IgD-negative memory B cell (primary cell): ENCODE results near the gene LRSAM1. TPM values are rescaled to one million over a fixed set of nuclear protein-coding genes. Genes with fewer than 3 reads are reported as not detected.

Source experiments
- H3K27ac Mint-ChIP-seq, 3 donors: one replicate each; pipeline ENCODE4 v1.8.0; 2020 to 2022; ENCODE audit warnings: mild to moderate bottlenecking in 3 of 3, mixed read lengths in 3 of 3, moderate library complexity in 1 of 3
- H3K27me3 Mint-ChIP-seq: one replicate; pipeline ENCODE4 v1.8.0; 2021; ENCODE audit warnings: mixed read lengths
- H3K36me3 Mint-ChIP-seq: one replicate; pipeline ENCODE4 v1.8.0; 2020; ENCODE audit warnings: mild to moderate bottlenecking, mixed read lengths
- H3K4me1 Mint-ChIP-seq, 3 donors: one replicate each; pipeline ENCODE4 v1.8.0; 2020 to 2022; ENCODE audit warnings: mixed read lengths in 3 of 3, mild to moderate bottlenecking in 1 of 3
- H3K4me3 Mint-ChIP-seq, 4 donors: one replicate each; pipeline ENCODE4 v1.8.0; 2020 to 2022; ENCODE audit warnings: mild to moderate bottlenecking in 4 of 4, mixed read lengths in 4 of 4, moderate library complexity in 3 of 4
- H3K9me3 Mint-ChIP-seq, 3 donors: one replicate each; pipeline ENCODE4 v1.8.0; 2020 to 2021; ENCODE audit warnings: mixed read lengths in 3 of 3, mild to moderate bottlenecking in 1 of 3
- polyA plus RNA-seq: library from polyadenylated mRNA; unstranded; fragments of 300-500 nt; fragmentation: Illumina TruSeq; gene quantifications from one replicate; pipeline ENCODE4 v1.2.3, GENCODE V29; 2021

The LRSAM1 gene
- polyA plus RNA-seq, 1 donor from 2014 or later = 15.7 TPM

DNA sequence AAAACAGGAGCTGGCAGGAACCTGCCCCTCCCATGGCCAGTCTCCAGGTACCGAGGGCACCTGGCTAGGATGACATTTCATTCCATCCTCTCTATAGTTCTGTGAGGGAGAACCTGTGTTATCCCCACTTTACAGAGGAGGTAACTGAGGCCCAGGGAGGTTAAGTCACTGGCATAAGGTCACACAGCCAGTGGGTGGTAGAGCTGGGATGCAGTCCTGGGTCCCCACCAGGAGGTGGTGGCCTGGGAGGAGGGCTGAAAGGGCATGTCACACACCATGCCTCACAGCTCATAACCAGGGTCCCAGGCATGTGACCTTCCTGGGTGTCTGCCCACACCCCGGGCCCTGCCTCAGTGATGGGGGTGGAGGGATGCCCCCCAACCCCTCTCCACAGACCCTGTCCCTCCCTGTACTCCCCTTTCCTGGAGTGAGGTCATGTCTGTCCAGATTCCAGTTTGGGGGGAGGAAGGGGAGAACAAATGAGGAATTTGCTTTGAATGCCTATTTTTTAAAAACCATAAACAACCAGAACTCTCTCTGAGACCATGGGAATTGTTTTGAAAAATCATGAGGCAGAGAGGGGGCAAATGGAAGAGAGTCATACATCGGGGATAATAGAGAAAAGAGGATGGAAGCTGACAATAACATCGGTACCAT, 83.1 kb downstream of the LRSAM1 start:
- no peak overlapping the region for H3K27ac Mint-ChIP-seq
- no peaks in the 10 kb centered on the region for H3K9me3 Mint-ChIP-seq
- no peaks in the 10 kb centered on the region for H3K4me1 Mint-ChIP-seq
- H3K27me3 Mint-ChIP-seq = no peaks in the 10 kb centered on the region
- H3K4me3 Mint-ChIP-seq = no peak overlapping the region
- H3K36me3 Mint-ChIP-seq = no peaks in the 10 kb centered on the region

DNA sequence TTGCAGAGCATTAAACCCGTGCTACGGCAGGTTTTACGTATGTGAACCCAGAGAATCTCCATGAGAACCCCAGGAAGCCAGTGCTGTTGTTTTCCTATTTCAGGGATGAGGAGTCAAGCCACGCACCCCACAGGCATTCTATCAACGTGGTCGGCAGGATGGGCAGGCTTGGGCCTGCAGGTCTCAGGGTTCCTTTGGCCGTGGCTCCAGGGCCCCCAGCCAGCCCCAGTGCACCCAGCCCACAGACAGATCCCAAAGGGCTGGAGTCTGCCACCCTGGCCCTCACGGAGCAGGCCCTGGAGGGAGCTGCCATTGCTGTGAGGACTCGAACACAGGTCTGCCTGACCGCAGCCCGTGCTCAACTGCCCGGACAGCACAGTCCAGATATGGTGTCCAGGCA, 83.6 kb downstream of the LRSAM1 start:
- no peak overlapping the region for H3K4me3 Mint-ChIP-seq
- H3K9me3 Mint-ChIP-seq = no peaks in the 10 kb centered on the region
- H3K27me3 Mint-ChIP-seq = no peaks in the 10 kb centered on the region
- H3K4me1 Mint-ChIP-seq = no peaks in the 10 kb centered on the region
- H3K27ac Mint-ChIP-seq = no peak overlapping the region
- H3K36me3 Mint-ChIP-seq = no peaks in the 10 kb centered on the region

DNA sequence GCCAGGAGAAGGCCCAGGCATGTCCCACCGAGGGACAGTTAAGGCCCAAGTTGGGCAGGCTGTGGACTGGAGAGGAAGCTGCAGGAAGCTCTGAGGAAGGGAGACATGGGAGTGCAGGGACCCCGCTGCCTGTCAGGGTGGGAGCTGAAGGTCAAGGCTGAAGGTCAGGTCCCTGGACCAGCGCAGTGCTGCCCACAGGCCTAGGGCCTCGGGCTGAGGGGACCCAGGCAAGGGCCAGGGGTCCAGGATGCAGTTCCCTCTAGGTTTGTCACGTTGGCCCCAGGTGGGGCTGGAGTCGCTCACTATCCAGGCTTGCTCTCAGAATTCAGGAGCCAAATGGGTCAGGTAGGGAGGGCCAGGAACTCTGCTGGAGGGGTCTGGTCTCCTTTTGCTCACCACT, 84.1 kb downstream of the LRSAM1 start:
- Mint-ChIP-seq H3K4me1 (no peaks in the 10 kb centered on the region), H3K9me3 (no peaks in the 10 kb centered on the region), H3K36me3 (no peaks in the 10 kb centered on the region), H3K4me3 (no peak overlapping the region), H3K27ac (no peak overlapping the region), H3K27me3 (no peaks in the 10 kb centered on the region)

DNA sequence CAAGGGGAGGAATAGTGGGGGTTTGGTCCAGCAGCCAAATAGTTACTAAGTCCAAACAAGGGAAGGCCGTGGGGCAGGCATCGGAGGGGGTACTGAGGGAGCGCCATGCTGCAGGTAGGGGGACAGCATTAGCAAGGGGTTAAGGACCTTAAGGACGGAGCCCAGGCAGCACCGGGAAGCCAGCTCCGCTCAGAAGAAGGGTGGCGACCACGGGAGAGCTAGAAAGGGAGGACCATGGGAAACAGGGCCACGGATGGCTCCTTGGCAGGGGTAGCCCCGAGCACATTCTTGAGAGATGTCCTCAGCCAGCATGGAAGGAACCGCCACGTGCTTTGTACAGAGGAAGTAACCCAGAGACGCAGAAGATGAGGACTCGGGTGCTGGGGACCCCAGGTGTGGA, 84.5 kb downstream of the LRSAM1 start:
- H3K9me3 Mint-ChIP-seq = no peaks in the 10 kb centered on the region
- H3K27me3 Mint-ChIP-seq = no peaks in the 10 kb centered on the region

DNA sequence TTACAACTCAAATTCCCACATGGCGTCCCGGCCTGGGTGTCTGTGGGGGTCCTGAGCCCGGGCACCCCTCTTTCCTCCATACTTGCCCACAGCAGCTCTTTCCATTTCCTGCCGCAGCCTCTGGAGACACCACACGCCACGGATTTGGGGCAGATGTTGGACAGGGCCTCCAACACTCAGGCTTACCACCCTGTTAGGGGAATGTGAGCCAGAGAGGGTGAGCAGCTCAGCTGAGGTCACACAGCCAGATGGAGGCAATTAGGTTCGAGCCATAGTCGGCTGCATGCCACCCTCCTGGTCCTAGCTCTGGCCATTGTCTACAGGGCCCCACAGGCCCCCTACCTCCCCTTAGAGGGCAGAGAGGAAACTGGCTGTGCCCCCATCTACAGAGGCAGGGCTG, 85.2 kb downstream of the LRSAM1 start:
- Mint-ChIP-seq H3K4me3 (no peak overlapping the region), H3K27ac (peak overlapping the region in 1 of 3 donors; percentile 35), H3K4me1 (no peaks in the 10 kb centered on the region), H3K36me3 (no peaks in the 10 kb centered on the region), H3K27me3 (no peaks in the 10 kb centered on the region), H3K9me3 (no peaks in the 10 kb centered on the region)

More for the DNA sequence above, 84.5 kb downstream of the LRSAM1 start:
- Mint-ChIP-seq H3K4me1 (no peaks in the 10 kb centered on the region), H3K36me3 (no peaks in the 10 kb centered on the region), H3K4me3 (no peak overlapping the region), H3K27ac (no peak overlapping the region)

DNA sequence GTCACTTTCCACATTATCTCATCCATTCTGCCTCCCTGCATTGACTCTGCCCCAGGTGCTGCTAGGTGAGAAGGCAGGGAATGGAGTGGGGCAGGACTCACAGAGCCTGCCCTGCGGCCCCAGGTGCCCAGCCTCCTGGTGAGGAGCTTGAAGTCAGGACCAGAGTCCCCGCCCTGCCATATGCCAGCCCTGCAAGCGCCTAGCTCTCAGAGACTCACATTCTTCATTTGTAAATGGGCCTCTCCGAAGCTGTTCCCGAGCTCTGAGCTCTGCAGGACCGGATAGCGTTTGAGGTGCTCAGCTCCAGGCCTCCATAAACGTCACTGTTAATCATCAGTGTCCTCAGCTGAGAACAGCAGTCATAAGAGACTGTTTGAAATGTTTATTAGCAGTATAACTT, 85.7 kb downstream of the LRSAM1 start:
- Mint-ChIP-seq H3K36me3 (no peaks in the 10 kb centered on the region), H3K27me3 (no peaks in the 10 kb centered on the region), H3K4me3 (no peak overlapping the region), H3K4me1 (no peaks in the 10 kb centered on the region), H3K9me3 (no peaks in the 10 kb centered on the region), H3K27ac (peak overlapping the region in 1 of 3 donors; percentile 35)

DNA sequence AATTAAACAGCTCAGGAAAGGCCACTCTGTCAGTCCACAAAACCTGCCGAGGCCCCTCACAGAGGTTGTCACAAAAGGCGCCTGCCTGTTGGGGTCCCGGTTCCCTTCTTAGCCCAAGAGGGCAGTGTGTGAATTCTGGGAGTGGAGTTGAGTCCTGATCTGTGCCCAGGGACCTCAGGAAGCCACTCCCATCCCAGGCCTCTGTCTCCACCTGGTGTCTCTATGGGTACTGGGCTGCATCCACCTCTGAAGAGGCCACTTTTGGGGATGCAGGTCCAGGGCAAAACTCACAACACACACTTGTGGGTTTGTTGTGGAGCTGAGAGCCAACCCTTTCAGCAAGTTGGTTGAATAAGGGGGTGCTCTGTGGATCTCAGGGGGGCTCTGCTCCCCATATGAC, 86.5 kb downstream of the LRSAM1 start:
- Mint-ChIP-seq H3K9me3 (no peaks in the 10 kb centered on the region), H3K27me3 (no peaks in the 10 kb centered on the region), H3K4me1 (no peaks in the 10 kb centered on the region), H3K27ac (peak overlapping the region in 1 of 3 donors; percentile 43), H3K4me3 (no peak overlapping the region), H3K36me3 (no peaks in the 10 kb centered on the region)

DNA sequence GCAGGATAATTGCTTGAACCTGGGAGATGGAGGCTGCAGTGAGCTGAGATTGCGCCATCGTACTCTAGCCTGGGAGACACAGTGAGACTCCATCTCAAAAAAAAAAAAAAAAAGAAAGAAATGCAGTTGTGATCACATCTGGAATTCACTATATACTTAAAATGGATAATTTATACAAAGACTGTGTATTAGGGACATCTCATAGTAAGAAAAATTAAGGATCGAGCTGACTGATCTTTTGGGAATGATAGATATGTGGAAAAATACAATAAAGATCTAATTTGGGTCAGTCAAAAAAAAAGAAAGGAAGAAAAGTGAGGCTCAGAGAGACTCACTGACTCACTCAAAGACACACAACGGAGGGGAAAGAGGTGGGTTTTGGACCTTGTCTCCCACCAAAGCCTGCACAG, 87.5 kb downstream of the LRSAM1 start:
- Mint-ChIP-seq H3K4me3 (no peak overlapping the region), H3K27ac (peak overlapping the region in 1 of 3 donors; percentile 43), H3K9me3 (no peaks in the 10 kb centered on the region), H3K27me3 (no peaks in the 10 kb centered on the region), H3K36me3 (no peaks in the 10 kb centered on the region), H3K4me1 (no peaks in the 10 kb centered on the region)

DNA sequence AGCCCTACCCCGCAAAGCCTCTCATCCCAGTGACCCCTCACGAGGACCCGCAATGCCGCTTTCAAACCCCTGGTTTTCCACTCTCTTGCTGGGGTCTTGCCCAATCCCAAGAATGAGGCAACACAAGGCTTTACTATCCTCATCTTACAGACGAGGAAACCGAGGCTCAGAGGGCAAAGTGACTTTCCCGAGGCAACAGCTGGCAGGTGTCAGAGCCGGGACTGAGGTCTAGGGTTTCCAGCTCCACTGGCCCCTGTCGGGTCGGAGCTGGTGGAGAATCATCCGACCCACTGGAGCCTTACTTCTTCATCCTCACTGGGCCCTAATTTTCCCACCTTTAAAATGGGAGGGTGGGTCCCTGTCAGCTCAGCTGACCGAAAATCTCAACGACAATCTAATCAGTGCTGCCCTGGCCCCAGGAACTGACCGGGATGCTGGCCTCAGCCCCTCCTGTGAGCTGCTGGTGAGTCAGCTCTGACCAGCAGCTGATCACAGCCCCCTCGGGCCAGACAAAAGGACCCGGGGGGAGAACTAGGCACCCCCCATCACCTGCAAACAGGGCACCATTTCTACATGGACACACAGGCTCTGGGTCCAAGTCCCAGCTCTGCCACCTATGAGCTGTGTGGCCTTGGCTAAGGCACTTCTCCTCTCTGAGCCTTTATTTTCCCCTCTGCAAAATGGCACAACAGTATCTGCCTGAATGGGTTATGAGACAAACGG, 88.1 kb downstream of the LRSAM1 start:
- Mint-ChIP-seq H3K27ac (no peak overlapping the region), H3K9me3 (no peaks in the 10 kb centered on the region), H3K27me3 (no peaks in the 10 kb centered on the region), H3K4me3 (no peak overlapping the region), H3K4me1 (no peaks in the 10 kb centered on the region), H3K36me3 (no peaks in the 10 kb centered on the region)

DNA sequence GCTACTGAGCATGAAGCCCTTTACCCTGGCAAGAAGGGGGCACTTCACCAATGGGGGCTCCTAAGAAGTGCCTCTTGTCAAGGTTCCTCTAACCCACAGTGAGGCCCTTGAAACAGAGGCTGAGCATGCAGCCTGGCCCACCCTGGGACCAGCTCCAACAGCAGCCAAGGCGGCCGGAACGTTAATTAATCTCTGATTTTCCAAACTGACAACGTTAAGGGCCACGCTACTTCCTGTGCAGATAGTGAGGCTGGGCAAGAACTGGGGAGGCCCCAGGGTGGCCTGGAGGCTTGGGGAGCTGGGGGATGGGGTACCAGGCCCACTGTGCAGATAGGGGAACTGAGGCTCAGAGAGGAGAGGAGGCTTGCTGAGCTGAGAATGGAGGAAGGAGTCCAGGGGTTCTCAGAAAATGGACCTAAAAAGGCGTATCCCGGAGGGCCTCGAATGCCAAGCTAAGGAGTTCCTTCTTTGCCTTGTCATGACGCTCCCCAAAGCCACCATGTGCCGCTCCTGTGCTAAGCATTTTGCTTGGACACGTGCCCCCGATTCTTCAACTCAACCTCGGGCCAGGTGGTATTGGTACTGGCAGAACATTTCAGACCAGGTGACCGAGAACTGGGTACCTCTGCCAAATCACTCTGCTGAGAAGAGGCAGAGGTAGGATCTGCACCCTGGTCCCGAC, 88.8 kb downstream of the LRSAM1 start:
- H3K4me1 Mint-ChIP-seq = no peaks in the 10 kb centered on the region
- H3K9me3 Mint-ChIP-seq = no peaks in the 10 kb centered on the region
- H3K27me3 Mint-ChIP-seq = peaks cover 1% of the 10 kb centered on the region
- H3K27ac Mint-ChIP-seq = no peak overlapping the region
- no peaks in the 10 kb centered on the region for H3K36me3 Mint-ChIP-seq
- no peak overlapping the region for H3K4me3 Mint-ChIP-seq

DNA sequence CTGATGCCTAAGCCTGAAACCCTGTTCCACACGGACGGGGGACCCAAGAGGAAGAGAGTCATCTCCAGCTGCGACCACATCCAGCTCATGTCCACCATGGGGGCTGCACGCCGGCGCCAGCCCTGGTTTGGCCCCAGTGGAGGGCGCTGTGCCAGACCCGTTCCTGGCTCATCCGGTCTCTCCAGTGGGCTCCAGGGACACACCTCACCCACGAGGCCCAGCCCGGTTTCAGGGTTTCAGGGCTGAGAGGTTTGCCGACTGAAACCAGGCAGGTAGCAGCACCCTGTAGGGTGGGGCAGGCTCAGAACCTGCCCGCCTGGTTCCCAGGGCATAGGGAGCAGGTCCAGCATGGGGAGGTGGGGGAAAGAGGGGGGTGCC, 89.3 kb downstream of the LRSAM1 start:
- Mint-ChIP-seq H3K27ac (no peak overlapping the region), H3K4me3 (no peak overlapping the region), H3K36me3 (no peaks in the 10 kb centered on the region), H3K9me3 (no peaks in the 10 kb centered on the region), H3K4me1 (no peaks in the 10 kb centered on the region), H3K27me3 (peaks cover 3% of the 10 kb centered on the region)

DNA sequence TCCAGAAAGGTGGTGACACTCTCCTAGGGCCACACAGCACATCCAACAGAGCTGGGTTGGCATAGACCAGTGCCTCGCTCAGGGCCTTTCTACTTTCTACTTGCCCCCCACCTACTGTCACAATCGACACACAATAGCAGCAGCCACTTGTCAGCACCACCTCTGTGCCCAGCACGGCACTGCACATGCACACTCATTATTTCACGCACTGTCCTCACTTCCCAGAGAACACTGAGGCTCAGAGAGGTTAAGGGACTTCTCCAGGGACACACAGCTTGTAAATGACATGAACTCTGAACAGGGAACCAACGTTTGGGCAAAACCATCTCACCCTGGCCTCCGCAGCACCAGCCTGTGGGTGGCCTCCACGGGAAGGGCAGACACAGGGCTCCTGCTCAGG, 89.9 kb downstream of the LRSAM1 start:
- Mint-ChIP-seq H3K27ac (no peak overlapping the region), H3K4me3 (no peak overlapping the region), H3K9me3 (no peaks in the 10 kb centered on the region), H3K27me3 (peaks cover 4% of the 10 kb centered on the region), H3K4me1 (peaks cover 0 to 1% (median 0%) of the 10 kb centered on the region in 3 donors), H3K36me3 (no peaks in the 10 kb centered on the region)

DNA sequence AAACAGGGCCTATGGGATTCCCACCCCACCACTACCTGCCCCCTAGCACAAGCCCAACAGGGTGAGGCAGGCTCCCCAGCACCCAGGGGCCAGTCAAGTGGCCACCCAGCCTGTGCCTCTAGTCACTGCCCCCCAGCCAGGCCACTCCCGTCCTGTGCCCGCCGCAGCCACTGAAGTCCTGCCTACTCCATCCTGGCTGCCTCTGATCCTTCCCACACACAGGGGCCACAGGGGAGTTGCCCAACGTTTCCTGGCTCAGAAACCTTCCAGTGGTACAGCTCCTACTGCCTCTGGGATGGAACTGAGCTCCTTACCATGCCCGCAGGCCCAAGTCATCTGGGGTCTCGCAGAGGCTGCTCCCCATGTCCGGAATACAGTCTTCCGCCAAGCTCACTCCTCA, 90.6 kb downstream of the LRSAM1 start:
- H3K27me3 Mint-ChIP-seq = peaks cover 7% of the 10 kb centered on the region
- no peaks in the 10 kb centered on the region for H3K36me3 Mint-ChIP-seq
- H3K4me1 Mint-ChIP-seq = peaks cover 0 to 1% (median 0%) of the 10 kb centered on the region in 3 donors
- H3K4me3 Mint-ChIP-seq = no peak overlapping the region
- no peak overlapping the region for H3K27ac Mint-ChIP-seq
- H3K9me3 Mint-ChIP-seq = no peaks in the 10 kb centered on the region

DNA sequence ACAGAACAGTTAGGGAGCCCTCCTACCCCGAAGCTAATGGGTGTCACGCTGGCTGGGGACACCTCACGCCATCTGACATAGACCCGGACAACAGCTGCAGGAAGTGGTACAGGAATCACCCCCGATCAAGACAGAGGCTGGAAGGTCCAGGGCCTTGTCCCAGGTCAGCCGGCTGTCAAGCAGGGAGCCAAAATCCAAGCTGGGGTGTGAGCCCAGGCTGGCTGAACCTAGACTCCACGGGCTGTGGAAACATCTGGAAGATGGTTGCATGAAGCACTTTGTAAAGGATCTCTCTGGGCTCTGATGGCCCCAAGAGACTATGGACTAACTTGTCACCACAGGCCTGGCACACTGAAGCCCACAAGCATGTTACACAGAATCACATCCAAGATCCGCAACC, 91.9 kb downstream of the LRSAM1 start:
- Mint-ChIP-seq H3K36me3 (no peaks in the 10 kb centered on the region), H3K4me3 (no peak overlapping the region), H3K27me3 (peaks cover 7% of the 10 kb centered on the region), H3K4me1 (peaks cover 0 to 1% (median 0%) of the 10 kb centered on the region in 3 donors), H3K27ac (no peak overlapping the region), H3K9me3 (no peaks in the 10 kb centered on the region)

DNA sequence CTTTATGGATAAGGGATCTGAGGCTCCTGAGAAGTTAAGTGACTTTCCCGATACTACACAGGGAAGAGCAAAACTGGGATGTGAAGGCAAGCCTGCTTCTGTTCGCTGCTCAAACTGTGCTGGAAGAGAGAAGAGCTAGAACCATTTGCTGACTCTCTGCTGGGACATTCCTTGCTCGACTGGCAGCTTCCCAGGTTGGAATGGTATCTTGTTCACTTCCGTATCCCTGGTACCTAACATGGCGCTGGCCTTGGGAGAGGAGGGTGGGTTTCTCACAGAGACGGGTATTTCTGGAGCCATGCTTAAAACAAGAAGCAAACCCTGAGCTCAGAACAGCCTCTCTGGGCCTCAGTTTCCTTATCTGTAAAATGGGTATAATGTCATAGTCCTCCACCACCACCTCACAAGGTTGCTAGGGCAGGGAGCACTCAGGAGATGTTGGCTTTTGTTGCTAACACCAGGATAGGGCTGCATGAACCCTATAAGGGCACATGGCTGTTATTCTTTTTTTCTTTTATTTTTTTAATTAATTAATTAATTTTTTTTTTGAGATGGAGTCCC, 92.7 kb downstream of the LRSAM1 start:
- Mint-ChIP-seq H3K4me1 (peaks cover 0 to 1% (median 0%) of the 10 kb centered on the region in 3 donors), H3K27ac (no peak overlapping the region), H3K9me3 (no peaks in the 10 kb centered on the region), H3K27me3 (peaks cover 7% of the 10 kb centered on the region), H3K4me3 (no peak overlapping the region), H3K36me3 (no peaks in the 10 kb centered on the region)
